M059J (cell line): Measurements from ENCODE around the gene OR2T11. TPM values are rescaled to one million over a fixed set of nuclear protein-coding genes. Genes with fewer than 3 reads are reported as not detected.
"Not testable (repeated sequence)": the region's sequence is repeated elsewhere in the genome, so short reads cannot be mapped to it uniquely, and the experiment has no call there.

Experiments used
- DNase-seq: peaks from one replicate; pipeline ENCODE4 v3.0.0-alpha.2; 2012; ENCODE audit warnings: low read depth
- total RNA-seq: library from RNA; depleted of rRNA; stranded (reverse); fragments of >200 nt; shearing (Covaris generic); gene quantifications from 2 replicates; pipeline ENCODE4 v1.2.3, GENCODE V29; 2014; rRNA removed

The OR2T11 gene, protein sequence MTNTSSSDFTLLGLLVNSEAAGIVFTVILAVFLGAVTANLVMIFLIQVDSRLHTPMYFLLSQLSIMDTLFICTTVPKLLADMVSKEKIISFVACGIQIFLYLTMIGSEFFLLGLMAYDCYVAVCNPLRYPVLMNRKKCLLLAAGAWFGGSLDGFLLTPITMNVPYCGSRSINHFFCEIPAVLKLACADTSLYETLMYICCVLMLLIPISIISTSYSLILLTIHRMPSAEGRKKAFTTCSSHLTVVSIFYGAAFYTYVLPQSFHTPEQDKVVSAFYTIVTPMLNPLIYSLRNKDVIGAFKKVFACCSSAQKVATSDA
- not detected in 2 replicates for total RNA-seq

DNA sequence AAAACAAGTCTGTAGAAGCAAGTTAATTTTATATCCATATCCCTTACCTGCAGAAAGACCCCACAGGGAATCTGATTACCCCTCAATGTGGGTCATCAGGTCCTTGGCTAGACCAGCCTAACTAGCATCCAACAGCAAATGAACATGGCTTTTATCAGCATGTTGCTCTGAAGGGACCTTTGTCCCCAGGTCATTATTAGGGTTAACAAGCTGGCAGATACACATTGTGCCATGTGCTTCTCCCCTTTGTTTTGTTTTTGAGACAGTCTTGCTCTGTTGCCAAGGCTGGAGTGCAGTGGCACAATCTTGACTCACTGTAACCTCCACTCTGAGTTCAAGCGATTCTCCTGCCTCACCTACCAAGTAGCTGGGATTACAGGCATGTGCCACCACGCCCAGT is at the start of gene OR2T11:
Gene OR2T11 (minus strand): TSS at position 101 of the 400 bp plus-strand sequence. CDS start 7,963 bp downstream, outside the sequence.
- DNase-seq: not testable (repeated sequence)

DNA sequence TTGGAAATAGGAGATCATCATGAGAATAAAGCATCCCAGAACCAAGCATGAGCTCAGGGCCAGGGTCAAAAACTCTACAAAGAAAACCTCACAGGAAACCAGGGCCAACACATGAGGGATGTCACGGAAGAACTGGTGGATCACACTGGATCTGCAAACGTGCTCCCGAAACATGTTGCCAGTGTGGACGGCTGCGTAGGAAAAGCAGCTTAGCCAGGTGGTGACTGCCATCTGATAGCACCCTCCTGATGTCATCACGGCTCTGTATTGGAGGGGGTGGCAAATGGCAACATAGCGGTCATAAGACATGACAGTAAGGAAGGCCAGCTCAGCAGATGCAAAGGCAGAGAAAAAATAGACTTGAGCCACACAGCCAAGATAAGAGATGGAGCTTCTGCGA is 46.8 kb upstream of the OR2T11 start:
- DNase-seq: no peak

DNA sequence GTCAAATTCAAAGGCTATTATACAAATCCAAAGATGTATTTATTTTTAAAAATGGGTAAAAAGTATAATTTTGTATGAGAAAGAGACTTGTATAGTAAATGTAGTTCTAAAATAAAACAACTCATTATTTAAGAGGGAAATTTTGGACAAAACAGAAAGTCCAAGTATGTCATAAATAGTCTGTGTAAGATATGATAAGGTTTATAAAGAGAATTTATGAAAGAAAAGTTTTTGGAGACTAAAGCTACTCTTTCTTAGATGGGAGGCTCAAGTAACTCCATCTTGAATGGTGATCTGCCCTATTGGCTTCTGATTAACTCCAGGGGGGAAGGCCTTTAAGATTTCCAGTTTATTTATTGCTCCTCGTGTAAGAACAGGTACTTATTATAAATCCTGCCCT is 35.1 kb upstream of the OR2T11 start:
- DNase-seq: no peak

DNA sequence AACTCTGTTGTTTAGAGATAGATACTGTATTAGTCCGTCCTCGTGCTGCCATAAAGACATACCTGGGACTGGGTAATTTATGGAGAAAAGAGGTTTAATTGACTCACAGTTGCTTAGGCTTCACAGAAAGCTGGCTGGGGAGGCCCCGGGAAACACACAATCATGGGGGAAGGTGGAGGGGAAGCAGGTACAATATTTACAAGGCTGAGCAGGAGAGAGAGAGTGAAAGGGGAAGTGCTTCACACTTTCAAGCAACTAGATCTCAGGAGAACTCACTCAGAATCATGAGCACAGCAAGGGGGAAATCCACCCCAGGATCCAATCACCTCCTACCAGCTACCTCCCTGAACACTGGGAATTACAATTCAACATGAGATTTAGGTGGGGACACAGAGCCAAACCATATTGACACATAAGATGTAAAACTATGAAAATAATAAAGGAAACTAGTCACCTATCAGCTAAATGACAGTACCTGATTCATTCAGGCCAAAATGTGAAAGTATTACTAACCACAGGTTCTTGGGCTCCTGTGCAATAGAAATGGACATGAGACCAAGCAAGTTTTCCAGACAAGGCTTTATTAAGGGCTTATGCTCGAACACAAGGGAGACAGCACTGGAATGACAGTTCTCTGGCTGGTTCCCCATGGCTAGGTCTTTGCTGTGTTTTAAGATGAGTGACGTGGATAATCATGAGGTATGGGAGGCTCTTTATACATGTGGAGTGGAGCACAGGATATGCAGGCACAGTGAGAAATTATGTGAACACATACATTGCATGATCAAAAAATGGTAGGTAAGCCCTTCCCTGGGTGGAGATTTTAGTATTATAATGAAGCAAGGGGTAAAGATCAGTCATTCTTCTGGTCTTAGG is 28.8 kb upstream of the OR2T11 start:
- not testable (repeated sequence) for DNase-seq

DNA sequence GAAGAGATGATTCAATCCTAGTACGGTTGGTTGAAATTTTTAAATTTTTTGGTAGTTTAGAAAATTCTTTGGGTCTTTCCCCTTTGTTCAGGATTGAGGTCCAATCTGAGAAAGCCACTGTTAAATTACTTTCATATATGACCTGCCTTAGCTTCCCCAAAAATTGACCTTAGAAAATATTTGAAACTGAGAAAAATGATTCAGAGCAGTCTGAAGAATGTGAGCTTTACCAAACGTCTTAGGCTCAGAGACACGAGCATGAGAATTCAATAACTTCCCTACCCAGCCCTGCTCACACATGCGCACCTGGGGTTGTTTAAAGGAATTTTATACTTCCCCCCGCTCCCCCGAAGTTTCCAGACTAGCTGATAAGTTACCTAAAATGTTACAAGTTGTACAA is 21.9 kb upstream of the OR2T11 start:
- DNase-seq: not testable (repeated sequence)

DNA sequence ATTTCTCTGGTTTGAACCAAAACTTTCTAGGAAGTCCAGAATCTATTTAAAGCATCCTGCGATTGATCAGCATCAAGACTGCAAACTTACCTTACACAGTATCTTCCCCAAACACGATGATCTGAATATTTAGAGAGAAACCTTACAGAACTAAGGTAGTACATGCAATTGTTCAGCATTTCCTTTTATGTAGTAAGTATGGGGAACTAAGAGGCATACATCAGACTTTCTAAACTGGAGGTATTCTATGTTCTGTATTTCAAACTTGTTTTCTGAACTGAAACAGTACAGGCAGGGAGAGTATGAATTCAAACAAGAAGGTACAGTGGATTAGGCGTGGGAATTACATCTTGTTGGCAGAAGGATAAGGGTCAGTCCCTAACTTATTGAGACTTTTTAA is 20.5 kb upstream of the OR2T11 start, which contains the start of gene OR2T27:
Gene OR2T27 (minus strand): TSS at position 175 of the 400 bp plus-strand sequence. CDS start 4,644 bp downstream, outside the sequence.
- not testable (repeated sequence) for DNase-seq

DNA sequence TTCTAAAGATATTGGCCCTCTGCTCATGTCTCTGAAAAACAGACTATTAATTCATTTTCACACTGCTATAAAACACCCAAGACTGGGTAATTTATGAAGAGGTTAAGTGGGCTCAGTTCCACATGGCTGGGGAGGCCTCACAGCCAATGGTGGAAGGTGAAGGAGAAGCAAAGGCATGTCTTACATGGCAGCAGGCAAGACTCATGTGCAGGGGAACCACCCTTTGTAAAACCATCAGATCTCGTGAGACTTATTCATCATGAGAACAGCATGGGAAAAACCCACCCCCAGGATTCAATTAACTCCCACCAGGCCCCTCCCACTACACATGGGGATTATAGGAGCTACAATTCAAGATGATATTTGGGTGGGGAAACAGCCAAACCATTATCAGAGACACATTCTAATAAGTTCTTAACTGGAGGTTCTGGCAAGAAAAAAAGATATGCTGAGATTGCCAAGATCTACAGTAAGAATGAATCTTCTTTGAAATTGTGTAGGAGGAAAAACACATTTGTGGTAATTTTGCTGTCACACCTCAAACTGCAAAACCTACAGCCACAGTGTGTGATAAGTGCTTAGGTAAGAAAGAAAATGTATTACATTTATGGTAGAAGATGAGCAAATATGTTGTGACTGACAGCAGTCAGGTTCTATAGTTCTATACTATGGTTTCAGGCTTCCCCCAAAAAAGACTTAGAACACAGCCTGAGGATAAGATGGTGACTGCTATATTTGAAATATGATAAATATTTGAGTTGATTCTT is 14.1 kb upstream of the OR2T11 start:
- DNase-seq: not testable (repeated sequence)

DNA sequence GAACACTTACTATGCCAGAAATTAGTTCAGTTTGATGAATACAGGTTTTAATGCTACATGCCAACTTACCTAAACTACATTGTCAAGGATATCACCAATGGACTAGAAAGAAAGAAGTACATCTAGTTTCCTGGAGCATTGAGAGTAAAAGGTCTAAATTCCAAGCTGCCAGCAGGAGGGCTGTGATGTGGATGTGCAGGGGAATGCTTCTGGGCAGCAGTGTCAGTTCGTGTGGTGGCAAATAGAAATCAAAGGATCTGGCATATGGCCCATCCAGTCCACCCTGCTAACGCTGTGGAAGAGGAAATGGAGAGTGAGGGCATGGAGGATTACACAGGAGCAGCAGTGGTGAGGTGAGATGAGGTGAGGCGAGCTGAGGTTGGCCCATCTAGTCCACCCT is 10.3 kb upstream of the OR2T11 start, which contains the start of gene OR2T35:
Gene OR2T35 (minus strand): TSS at position 101 of the 400 bp plus-strand sequence. CDS start 6,020 bp downstream, outside the sequence.
- not testable (repeated sequence) for DNase-seq

DNA sequence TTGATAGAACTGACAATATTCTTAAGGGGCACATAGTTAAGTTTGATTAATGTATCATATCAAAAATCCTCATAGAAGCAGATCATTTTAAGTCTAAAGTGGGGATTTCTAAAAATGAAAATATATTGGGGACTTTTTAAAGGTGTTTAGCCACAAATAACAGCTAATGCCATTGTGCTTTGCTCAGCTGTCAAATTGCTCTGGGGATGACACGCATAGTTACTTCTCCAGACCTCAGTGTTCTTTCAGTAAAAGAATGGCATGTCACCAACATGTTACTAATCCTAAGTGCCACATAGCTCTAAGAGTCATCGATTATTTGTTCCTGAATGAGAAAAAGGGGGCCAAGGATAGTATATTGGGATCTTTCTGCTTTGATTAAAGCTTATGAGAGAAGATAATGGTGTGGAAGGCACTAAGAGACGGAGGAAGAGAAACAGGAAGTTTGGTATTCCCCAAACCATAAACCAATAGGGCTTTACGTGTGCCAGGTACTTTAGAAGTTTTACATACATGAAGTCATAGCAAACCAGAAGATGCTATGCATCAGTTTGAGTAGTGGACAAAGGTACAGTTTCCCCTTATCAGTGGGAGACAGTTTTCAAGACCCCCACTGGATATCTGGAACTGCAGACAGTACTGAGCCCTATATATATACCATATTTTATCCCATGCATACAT is 8.2 kb upstream of the OR2T11 start:
- not testable (repeated sequence) for DNase-seq

DNA sequence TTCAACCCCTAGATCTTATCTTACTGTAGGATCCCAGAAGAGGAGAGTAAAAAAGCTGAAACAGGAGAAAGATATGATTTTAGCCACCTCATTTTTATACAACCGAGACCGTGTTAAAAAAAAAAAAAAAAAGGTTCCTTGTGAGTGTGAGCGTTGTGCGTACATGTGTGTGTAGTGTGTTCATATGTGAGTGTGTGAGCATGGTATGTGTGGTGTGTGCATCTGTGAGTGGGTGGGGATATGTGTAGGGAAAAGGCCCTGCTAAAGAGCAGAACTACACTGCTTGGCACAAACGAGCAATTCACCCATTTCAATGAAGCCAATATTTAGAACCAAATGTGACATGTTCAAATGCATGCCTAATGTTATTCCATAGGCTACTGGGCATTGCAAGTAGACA is 6.7 kb upstream of the OR2T11 start:
- not testable (repeated sequence) for DNase-seq

DNA sequence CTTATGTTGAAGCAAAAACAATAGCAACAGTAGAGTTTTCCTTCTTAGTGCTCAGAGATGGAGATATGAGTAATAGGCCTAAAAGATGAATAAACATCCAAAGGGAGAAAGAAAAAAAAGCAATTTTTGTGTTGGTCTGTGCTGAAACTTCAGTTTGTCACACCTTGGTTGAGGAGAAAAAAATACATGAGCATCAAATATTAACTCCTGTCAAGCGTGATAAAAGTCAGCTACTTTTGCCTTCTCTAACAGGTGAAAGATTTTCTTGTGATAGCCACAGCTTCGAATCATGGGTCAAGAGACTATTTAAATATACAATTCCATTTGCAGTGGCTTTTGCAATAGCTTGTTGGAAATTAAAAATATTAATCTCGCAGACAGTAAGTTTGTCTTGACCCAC is 6.0 kb upstream of the OR2T11 start:
- DNase-seq: not testable (repeated sequence)

DNA sequence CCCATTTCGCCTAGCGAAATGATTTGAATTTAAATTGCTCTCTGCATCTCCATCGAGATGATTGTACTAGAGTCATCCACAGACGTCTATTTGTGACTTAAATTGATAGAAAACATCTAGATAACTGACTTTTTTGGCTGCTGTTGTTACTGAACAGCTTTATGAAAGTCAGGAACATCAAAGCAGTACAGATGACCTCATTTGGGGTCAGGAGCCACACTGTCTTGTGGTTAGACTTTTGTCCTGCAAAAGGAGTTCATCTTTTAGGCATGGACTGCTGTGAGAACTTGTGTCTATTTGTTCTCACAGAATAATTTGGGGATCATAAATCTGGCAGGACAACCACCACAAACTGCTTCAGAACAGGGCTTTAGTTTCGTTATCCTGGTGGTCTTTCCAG is 4.8 kb upstream of the OR2T11 start:
- DNase-seq: not testable (repeated sequence)

DNA sequence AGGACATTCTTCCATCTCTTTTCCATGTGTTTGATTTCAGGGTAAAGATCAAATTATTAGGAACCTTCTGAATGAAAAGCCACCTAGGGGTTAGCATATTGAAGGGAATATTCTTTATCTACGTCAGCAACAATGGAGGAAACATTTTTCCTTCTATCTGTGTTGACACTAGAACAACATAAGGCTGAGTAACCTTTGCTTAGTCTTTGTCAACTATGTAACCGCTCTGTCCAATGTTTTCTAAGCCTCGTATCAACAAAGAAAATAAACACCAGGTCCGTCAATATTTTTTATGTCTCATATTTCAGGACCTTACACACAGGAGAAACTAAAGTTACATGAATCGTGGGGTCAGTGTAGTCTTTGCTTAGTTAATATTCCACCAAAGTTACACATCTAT is 1.7 kb upstream of the OR2T11 start:
- DNase-seq: not testable (repeated sequence)

DNA sequence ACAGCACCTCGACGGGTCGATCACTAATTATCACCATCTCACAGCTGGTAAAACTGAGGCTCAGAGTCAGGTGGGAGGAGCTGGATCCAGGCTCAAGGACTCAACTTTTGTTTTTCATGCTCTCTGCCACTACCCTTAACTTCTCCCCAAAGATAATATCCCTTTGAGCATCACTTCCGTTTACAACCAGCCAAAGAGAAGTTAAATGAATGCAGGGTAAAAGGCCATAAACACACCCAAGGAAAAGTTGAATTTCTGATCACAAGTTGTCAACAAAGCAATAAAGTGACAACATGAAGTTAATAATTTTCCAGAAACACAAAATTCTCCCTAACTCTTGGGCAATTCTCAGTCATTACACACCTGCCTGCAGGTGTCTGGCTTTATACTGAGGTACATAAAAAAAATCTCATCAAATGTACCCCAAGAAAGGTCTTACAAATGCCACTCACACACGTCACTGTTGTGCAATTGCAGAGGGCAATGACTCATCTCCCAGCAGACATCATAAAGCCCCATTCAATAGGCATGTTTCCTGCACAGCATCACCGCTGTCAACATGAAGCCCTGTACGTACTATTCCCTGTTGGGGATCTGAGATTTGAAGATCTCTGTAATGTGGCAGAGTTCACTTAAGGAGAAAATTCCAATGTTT is 3.4 kb downstream of the OR2T11 start:
- peak; percentile 5 for DNase-seq

DNA sequence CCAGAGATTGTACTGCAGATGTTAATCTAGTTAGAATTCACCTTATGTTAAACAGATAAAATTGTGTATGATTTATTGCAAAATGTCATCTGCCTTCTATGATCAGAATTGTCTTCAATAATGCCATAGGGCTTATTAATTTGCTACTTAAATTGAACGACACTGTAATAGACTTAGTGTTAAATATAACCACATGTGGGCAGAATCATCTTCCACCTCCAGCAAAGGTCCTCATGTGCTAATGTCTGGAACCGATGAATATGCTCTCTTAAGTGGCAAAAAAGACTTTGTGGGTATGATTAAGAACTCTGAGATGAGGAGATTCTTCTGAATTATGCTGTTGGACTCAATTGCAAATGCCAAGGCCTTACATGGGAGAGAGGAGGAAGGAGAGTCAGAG is 4.3 kb downstream of the OR2T11 start:
- no peak for DNase-seq

DNA sequence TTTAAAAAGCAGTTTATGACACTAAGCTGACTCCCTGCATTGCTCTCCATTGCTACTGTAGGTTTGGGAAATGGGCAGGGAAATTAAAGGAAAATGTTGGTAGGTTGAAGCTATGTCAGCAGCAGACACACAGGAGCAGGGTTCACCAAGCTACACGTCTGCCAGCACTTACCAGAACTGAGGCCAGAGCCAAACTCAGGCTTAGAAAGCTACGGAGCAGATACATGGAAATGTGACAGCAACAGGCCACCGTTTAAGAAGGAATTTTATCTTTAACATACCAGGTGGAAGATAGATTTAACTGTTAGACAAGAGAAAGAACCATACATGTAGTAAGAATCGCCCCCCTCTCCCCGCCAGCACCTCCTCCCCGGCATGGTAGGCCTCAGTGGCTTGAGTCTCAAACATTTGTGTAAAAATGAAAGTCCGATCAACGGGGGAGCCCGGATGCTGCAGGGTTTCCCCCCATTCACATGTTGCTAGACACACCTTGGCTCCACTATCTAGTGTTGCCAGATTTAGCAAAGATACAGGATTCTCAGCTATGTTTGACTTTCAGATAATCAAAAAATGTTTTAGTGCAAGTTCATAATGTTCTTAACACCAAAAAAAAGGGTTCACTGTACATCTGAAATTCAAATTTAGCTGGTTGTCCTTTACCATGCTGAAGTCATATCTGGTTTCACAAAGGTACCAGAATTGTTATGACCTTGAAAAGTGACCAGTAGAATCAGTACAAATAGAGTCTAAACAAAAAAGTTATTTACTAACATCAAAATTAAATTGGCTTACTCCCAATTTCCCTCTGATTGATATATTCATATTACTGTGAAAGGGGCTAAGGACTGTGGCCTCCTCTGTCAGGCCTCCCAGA is 6.7 kb downstream of the OR2T11 start:
- DNase-seq: no peak

DNA sequence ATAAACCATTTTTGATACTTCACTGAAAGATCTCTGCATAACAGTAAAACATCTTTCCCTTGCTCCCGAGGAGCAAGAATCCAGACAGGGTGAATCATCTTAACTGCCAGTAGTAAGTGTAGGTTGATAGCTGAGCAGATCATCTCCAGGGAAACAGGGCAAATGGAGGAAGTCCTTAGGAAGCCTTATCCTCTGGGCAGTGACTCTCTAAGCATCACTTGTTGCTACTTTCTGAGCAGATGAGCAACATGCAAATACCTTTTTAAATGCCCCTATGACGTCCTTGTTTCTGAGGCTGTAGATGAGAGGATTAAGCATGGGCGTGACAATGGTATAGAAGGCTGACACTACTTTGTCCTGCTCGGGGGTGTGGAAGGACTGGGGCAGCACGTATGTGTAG is 8.9 kb downstream of the OR2T11 start:
- DNase-seq: no peak

DNA sequence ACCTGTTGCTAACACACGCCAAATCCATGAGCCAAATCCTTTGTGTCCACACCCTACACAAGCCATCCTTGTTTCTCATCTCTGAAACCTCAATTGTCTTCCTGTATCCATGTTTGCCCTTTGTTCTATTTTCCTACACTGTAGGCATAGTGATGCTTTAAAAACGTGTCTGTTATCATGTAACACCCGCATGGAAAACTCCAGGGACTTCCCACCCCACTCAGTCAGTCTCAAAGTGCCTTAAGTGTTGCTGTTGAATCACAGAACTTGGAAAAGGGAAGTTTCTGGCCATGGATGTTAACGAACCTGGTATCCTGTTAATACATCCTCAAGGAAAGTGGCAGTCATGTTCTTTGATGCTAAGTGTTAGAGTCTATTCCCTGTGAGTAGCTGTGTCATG is 9.7 kb downstream of the OR2T11 start:
- DNase-seq: no peak

DNA sequence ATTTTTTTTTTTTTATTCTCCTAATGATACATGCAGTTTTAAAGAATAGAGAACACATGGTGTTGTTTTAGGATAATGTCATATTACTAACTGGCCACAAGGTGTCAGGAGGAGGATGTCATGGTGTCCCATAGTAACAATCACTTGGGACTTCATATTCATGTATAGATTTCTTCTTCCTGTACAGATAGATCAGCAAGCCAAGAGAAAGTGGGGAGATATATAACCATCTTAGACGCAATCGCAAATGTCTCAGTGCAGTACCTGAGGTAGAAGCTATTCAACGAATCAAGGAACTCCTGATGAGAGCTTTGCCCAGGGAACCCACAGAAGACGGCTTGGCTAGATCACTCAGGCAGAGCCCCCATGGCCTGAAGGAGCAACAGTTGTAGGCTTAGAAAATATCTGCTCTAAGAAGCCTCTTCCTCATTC is 12.3 kb downstream of the OR2T11 start:
- peak; percentile 25 for DNase-seq

DNA sequence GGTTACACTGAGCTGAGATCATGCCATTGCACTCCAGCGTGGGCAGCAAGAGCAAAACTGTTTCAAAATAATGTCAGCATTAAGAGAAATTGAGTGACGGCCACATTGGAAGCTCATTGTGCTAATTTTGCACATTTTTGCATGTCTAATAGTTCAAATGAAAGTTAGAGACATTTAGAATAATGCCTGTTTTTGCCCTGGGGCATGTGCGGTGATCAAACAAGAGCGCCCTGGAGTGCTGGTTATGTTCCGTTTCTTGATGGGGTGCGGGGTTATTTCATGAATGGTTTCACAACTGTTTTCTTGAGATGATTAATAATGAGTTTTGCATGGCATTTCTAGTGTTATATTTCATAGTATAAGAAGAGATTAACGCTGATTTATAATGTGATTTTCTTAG is 13.1 kb downstream of the OR2T11 start:
- no peak for DNase-seq
